ENCODE measurements around the gene GTSE1.

Gene GTSE1

GRCh38 chr22:46367707-46368191 is 71.1 kb downstream of the GTSE1 start:
- peak; percentile 73 to 75 for DNase-seq

GRCh38 chr22:46368422-46368821 is 71.8 kb downstream of the GTSE1 start:
- no peak for DNase-seq

DNA sequence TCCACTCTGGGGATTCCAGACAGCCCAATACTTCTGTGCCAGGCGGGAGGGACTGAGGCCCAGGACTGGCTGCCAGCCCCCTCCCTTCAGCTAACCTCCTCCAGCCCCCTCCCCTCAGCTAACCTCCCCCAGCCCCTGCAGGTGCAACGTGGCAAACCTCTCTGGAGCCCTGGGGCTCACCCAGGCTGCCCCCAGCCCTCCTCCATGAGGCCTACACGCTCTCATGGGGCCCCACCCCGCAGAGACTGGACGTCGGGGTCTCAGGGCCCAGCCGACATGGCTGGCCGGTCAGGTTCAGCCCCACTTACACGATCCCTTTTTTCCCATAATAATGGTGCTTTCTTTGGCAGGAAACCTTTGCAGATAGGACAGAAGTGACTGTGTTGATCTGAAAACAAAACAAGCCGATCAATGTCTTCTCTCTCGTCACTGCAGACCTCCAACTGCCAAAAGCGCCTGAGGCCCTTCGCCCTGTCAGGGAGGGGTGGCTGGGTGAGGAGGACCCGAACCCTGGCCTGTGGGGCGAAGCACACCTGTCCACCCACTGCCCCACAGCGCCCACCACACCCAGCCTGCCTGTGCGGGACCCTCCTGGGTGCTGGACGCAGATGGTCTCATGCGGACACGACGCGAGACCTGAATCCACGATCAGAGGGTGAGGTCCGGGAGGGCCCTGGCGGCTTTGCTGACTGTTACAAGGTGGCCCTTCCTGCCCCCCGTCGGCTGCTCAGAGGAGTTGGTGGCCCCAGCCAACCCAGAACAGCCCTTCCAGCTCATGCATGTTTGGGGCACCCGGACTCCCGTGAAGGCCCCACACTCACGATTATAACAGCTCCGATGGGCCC is 72.4 kb downstream of the GTSE1 start:
- DNase-seq, result no peak

GRCh38 chr22:46369716-46370583 is 73.3 kb downstream of the GTSE1 start:
- no peak for DNase-seq

- DNase-seq, result no peak
Measured at GRCh38 chr22:46370584-46371291, 74.1 kb downstream of the GTSE1 start.

- DNase-seq, result no peak
Measured at GRCh38 chr22:46371623-46372226, 75.1 kb downstream of the GTSE1 start.

GRCh38 chr22:46372686-46373085 is 76.0 kb downstream of the GTSE1 start:
- DNase-seq, result no peak

GRCh38 chr22:46373159-46373558 is 76.5 kb downstream of the GTSE1 start:
- DNase-seq, result no peak

DNA sequence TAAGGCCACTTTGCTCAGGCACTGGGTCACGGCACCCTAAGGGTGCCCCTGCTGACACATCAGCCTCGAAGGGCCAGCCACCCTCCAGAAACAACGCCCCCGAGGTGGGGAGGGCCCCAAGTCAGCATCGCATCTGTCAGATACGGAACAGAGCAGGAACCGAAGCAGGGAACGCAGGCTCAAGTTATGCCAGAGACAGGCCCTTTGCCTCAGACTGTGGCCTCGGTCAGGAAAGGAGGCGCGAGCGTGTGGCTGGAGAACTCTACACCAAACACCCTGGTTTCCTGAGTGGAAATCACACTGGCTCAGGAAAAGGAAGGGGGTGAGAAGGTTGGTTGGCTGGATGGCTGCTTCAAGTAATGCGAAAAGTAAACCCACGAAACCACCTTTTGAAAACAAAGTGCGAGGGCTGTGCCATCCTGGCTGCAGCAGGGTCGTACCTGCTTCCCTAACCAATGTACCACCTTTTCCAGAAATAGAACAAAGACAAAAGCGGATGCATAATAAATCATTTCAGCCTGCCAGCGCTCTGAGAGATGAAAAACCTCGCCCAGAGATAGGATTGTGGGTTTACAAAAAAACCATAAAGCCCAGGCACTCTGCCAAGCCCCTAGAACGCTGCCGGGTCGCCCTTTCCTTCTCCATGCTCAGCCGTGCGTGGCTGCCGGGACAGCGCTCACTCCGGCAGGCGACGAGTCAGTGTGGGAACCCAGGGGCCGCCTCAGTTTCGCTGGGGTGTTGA is 77.4 kb downstream of the GTSE1 start:
- DNase-seq, result no peak

DNA sequence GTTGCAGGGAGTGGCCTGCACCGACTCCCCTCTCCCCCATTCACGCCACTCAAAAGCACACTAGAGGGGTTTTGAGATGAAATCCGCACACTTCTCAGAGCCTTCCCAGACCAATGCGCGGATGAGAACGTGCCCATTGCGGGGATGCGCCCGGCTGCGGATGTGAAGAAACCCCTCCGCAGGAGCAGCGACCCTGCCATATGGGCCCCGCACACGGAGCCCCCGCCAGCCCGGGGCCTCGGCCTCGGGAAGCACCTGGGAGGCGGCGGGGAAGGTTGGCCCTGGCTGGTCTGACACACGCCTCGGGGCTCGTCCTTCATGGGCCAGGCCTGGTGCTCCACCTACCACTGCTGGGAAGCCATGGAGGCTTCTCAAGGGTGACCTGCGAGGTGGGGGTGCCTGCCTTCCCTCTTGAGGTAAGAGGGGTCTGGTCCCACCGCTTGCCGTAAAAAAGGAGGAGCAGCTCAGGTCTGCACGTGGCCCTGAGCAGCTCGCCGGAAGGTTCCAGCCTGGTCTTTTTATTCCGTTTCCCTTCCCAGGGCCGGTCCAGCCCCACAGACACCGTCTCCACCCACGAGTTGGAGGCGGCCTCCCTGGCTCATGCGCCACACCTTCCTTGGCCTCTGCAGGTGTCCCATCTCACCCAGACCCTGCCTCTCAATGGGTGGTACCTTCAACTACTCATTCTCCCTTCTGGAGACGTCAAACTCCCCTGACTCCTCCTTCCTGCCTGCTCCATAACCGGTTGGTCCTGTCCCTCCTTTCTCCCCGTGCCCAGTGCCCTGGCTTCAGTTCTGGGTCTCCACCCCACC is 78.2 kb downstream of the GTSE1 start:
- no peak for DNase-seq

- DNase-seq, result no peak
Measured at GRCh38 chr22:46376111-46376510, 79.4 kb downstream of the GTSE1 start.

DNA sequence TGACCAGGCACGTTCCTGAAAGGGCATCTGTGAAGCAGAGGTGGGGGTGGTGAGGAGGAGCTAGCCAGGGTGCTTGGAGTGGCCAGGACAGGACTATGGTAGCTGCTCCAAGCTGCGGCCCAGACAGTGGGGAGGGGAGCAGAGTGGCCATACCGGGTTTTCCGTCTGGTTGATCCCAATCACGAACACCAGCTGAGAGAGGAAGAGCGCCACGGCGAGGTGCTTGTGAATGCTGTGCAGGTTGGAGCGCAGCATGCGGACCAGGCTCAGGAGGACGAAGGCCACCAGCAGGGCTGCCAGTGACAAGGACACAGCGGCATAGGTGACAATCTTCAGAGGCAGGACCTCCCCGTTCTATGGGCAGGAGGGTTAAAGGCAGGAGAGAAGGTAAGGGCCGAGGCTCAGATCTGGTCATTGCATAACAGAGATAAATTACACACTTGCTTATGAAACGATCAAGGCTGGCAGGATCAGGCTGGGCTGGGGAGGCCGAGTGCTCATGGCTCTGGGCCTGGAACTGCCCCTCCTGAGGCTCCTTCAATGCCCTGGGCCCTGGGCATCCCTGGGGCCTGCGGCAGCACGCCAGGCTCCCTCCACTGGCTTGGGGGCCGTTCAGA is 80.3 kb downstream of the GTSE1 start:
- no peak for DNase-seq

DNA sequence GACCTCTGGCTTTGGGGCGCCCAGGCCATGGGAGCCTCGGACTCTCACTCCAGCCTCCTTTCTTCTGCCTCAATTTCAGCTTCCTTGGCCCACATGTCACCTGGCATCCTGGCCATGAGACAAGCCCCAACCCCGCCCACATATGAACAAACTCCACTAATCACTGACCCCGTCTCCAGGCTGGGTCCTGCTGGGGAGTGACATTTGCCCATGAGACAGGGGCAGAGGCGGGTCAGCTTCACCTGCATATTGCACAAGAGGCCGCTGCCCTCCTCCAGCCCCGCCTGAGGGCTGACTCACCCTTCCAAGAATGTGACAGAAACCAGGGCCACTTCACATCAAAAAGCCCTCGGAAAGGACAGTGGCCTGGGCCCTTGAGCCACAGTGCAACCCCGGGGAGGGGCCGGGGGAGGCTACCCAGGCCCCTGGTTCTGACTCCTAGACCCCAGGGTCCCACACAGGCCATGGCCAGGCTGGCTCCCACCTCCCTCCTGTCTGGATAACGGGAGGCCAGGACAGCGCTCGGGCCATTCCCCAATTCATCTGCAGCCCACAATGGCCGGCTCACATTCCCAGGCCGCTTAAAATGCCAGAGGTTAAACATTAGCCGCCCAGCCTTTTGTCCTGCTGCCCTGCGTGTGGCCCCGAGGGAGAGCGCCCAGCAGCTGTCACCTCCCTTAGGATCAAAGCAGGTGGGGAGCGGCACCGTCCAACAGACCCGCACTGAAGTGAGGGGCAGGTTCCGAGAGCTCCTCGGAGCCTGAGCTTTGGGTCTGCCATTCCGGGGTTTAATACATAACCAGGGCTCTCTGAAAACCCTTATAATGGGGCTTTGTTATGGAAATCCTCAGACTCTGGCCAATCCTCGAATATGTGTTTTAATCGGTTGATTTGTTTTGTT is 81.1 kb downstream of the GTSE1 start:
- no peak for DNase-seq

DNA sequence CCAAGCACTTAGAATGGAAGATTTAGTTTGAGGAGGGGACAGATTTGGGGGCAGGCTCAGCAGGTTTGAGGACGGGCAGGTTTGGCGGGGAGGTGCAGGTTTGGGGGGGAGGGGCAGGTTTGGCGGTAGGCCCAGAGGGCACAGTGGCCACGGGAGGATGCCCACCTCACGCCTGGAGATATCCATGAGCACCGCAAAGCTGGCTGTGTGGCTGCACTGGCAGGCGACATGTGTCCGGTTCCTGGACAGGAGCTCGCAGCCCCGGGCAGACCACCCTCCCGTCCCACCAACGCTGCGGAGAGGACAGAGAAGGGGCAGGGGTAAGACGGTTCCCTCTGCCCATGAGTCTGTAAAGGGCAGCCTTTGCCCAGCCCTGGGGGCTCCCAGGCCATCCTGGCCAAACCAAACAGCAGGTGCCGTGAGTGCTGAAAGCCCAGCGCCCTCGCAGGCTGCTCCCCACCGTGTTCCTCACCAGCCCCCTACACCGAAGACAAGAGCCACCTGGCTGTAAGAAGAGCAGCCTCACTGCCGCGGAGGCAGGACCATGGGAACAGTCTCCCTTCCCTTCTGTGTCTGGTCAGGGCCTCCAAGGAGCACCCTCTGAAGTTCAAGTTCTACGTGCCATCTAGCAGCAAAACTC is 81.9 kb downstream of the GTSE1 start:
- DNase-seq, result no peak

- DNase-seq, result no peak
Measured at GRCh38 chr22:46379066-46379930, 82.6 kb downstream of the GTSE1 start.

DNA sequence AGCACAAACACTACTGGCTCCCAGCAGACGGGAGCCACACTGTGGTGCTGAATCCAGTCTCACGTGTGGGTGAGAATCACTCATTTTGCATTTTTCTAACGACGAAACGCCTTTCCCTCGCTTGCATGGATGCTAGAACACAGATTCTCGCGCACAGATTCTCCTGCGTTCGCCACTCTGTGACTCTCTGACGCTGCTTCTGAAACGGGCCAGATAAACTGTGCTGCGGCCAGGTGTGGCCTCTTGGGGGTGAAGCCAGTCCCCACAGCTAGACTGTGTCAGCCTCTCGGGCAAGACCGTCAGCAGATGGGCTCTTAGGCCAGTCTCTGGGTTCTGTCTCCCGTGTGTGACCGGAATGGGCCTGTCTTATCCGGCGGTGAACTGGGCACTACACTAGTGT is 83.4 kb downstream of the GTSE1 start:
- DNase-seq, result no peak

All from stimulated activated CD4-positive, alpha-beta T cell treated with anti-CD3 and anti-CD28 coated beads, Interleukin-2, amount 100 ng/mL, for 48 hours (primary cell).